Activated naive CD8-positive, alpha-beta T cell (primary cell): ENCODE measurements around the gene PODXL2.

Experiments
- H3K27ac Mint-ChIP-seq: one replicate; pipeline ENCODE4 v1.8.0; 2021; ENCODE audit warnings: mixed read lengths
- H3K27me3 Mint-ChIP-seq: one replicate; pipeline ENCODE4 v1.8.0; 2021; ENCODE audit warnings: mixed read lengths
- H3K36me3 Mint-ChIP-seq: one replicate; pipeline ENCODE4 v1.8.0; 2021; ENCODE audit warnings: mixed read lengths
- H3K4me1 Mint-ChIP-seq: one replicate; pipeline ENCODE4 v1.8.0; 2021; ENCODE audit warnings: low read depth, mixed read lengths
- H3K4me3 Mint-ChIP-seq: one replicate; pipeline ENCODE4 v1.8.0; 2021; ENCODE audit warnings: mild to moderate bottlenecking, mixed read lengths
- H3K9me3 Mint-ChIP-seq: one replicate; pipeline ENCODE4 v1.8.0; 2021; ENCODE audit warnings: low read depth, mixed read lengths

Gene PODXL2

DNA sequence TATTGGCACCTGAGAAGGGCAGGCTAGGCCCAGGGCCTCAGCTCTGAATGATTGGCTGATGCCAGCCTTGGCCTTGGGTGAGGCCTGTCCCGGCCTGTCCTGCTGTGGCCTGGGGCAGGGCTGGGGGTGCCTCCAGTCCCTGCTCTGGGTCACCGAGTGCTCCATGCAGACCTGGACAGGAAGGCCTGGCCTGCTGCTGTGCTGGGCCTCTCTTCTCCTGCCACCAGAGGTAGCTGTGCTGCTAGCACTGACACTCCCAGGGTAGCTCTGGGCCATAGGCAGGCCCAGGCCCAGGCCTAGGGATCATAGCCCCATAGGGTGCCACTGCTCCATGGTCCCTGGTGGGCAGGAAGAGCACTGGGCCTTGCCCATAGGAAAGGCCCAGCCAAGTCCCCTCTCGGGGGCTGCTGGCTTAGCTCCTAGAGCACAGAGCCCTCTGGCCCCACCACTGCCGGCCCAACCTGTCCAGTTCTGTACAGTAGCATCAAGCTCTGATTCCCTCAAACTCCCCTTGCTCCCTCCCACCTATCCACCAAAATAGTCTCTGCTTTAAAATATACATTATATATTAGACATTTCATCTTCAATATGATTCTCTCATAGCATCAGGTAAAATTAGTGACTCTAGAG is 62.0 kb downstream of the PODXL2 start:
- Mint-ChIP-seq H3K27ac (no peak overlapping the region), H3K36me3 (no peaks in the 10 kb centered on the region), H3K9me3 (no peaks in the 10 kb centered on the region), H3K27me3 (no peaks in the 10 kb centered on the region), H3K4me1 (no peaks in the 10 kb centered on the region), H3K4me3 (no peak overlapping the region)

GRCh38 chr3:127691489-127691888 is 62.5 kb downstream of the PODXL2 start:
- Mint-ChIP-seq H3K36me3 (no peaks in the 10 kb centered on the region), H3K9me3 (no peaks in the 10 kb centered on the region), H3K4me3 (no peak overlapping the region), H3K27me3 (no peaks in the 10 kb centered on the region), H3K4me1 (no peaks in the 10 kb centered on the region), H3K27ac (no peak overlapping the region)

GRCh38 chr3:127691974-127692373 is 63.0 kb downstream of the PODXL2 start:
- Mint-ChIP-seq H3K4me1 (no peaks in the 10 kb centered on the region), H3K36me3 (no peaks in the 10 kb centered on the region), H3K4me3 (no peak overlapping the region), H3K27me3 (no peaks in the 10 kb centered on the region), H3K27ac (no peak overlapping the region), H3K9me3 (no peaks in the 10 kb centered on the region)

DNA sequence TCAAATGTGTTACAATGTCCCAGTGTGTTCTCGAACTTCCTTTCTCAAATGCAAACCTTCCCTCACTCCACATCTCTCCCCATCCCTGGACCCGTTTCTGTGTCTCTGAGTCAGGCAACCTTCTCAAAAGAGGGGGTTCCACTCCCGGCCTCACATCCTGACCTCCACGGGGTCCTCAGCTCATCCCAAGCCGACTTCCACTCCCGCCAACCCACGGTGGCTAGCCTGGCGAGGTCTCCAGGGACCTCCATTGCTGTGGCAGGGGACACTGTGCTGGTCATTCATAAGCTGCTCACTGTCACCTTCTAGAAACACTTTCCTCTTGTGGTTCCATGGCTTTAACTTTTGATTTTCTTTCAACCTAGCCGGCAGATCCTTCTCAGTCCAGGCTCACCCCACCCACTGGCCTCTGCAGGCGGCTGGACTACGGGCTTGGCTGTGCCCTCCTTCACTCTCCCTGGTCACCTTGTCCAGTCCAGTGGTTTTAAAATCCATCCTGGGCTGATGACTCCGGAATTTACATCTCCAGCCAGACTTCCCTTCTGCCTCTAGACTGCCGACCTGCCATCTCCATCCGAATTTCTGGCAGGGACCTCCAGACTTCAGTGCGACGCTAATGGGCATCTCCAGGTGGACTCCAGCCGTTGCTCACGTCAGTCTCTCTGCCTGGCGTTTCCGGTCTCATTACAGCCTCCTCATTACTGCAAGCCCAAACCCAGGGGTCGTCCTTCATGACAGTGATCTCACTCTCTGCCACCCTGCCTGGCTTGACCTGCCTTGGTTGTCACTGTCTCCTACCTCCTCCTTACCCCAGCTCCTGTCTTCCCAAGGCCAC is 63.7 kb downstream of the PODXL2 start:
- peaks cover 2% of the 10 kb centered on the region for H3K4me1 Mint-ChIP-seq
- no peak overlapping the region for H3K27ac Mint-ChIP-seq
- no peaks in the 10 kb centered on the region for H3K27me3 Mint-ChIP-seq
- H3K36me3 Mint-ChIP-seq: no peaks in the 10 kb centered on the region
- no peaks in the 10 kb centered on the region for H3K9me3 Mint-ChIP-seq
- H3K4me3 Mint-ChIP-seq: no peak overlapping the region

GRCh38 chr3:127693336-127693843 is 64.4 kb downstream of the PODXL2 start:
- Mint-ChIP-seq H3K36me3 (no peaks in the 10 kb centered on the region), H3K27ac (no peak overlapping the region), H3K4me1 (peaks cover 2% of the 10 kb centered on the region), H3K9me3 (no peaks in the 10 kb centered on the region), H3K4me3 (no peak overlapping the region), H3K27me3 (no peaks in the 10 kb centered on the region)

DNA sequence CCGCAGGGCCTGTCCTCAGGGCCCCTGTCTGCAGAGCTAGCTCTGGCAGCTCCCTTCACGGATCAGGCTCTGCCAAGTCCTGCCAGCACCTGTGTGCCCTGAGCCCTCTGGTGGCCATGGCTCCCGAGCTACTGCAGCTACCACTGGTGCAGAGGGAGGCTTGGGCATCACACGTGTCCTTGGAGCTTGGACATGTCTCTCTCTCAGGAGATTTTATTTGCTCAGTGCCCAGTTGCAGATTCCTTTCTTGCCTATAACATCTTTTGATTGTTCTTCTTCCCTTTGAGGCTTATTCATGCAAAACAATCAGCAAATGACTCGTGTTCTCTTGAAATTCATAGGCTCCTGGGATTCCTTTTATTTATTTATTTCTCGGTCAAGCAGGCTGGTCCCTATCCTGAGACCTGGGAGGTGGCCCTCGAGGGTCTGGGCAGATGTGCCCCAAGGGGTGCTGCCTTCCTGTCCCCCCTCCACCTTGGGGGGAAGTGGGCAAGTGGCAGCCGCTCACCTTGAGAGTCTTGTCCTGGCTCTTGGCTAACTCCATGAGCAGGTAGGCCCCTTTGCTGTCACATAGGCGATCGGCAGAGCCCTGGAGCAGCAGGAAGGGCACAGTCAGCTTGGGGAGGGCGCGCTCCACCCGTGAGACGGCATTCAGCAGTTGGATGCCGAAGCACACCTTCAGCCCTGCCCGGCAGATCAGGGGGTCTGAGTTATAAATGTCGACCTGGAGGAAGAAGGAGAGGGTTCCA is 65.7 kb downstream of the PODXL2 start:
- Mint-ChIP-seq H3K36me3 (no peaks in the 10 kb centered on the region), H3K27ac (no peak overlapping the region), H3K4me1 (peaks cover 2% of the 10 kb centered on the region), H3K9me3 (no peaks in the 10 kb centered on the region), H3K4me3 (no peak overlapping the region), H3K27me3 (no peaks in the 10 kb centered on the region)

DNA sequence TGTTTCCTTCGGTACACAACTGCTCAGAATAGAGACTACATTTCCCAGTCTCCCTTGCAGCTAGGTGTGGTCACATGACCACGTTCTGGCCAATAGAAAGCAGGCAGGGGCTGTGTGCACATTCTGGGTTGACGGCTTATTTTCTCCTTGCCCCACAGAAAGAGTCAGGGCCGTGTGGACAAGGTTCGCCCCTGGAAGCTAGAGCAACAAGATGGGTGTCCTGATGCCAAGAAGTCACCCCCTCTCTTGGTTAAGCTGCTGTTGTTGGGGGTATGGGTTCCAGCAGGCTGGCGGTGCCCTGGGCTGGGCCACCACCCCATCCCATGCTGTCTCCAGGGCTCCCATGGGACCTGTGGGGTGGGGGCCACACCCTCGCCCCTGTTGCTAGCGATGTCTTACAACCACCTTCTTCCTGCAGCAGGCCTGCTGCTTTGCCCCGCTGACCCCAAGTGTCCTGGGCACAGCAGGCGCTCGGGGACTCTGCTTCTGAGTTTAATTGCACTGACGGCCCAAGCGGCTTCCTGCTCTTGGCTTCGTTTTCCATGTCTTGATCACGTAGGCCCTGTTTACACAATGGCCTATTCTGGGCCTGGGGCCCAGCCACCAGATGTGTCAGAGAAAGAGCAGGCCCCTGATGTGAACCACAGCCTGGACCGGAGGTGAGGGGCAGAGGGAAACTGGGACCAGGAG is 68.7 kb downstream of the PODXL2 start:
- no peak overlapping the region for H3K27ac Mint-ChIP-seq
- no peak overlapping the region for H3K4me3 Mint-ChIP-seq
- no peaks in the 10 kb centered on the region for H3K9me3 Mint-ChIP-seq
- H3K4me1 Mint-ChIP-seq: peaks cover 2% of the 10 kb centered on the region
- no peaks in the 10 kb centered on the region for H3K27me3 Mint-ChIP-seq
- H3K36me3 Mint-ChIP-seq: no peaks in the 10 kb centered on the region

GRCh38 chr3:127698286-127698685 is 69.3 kb downstream of the PODXL2 start:
- Mint-ChIP-seq H3K9me3 (no peaks in the 10 kb centered on the region), H3K27ac (no peak overlapping the region), H3K36me3 (no peaks in the 10 kb centered on the region), H3K27me3 (no peaks in the 10 kb centered on the region), H3K4me3 (no peak overlapping the region), H3K4me1 (peaks cover 2% of the 10 kb centered on the region)

DNA sequence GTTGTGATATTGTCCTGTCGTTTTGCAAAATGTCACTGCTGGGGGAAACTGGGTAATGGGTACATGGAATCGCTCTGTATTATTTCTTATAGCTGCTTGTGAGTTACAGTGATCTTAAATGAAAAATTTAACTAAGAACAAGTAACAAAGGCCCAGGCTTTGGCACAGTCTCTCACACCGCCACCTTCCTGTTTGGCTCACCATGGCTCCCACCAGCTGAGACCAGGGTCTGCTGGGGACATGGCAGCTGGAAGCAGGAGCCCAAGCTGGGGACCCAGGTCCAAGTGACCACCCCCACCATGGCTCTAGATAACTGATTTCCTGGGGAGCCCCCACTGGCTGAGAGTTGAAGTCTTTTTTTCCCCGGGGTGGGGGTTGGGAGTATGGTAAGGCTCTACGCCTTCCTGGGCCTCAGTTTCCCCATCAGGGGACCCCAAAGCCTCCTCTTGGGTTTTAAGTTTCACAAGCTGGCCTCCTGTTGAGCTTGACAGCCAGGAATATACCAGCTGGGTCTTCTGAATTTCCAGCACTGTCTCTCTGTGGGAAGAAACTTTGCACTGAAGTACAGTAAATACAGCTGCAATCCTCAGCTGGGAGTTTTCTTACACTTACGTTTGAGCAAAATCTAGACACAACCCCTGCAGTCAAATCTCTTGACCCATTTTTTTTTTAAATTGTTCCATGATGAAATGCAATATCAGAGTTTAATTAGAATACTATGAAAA is 69.9 kb downstream of the PODXL2 start:
- no peaks in the 10 kb centered on the region for H3K36me3 Mint-ChIP-seq
- no peaks in the 10 kb centered on the region for H3K27me3 Mint-ChIP-seq
- H3K9me3 Mint-ChIP-seq: peaks cover 4% of the 10 kb centered on the region
- no peak overlapping the region for H3K4me3 Mint-ChIP-seq
- H3K27ac Mint-ChIP-seq: no peak overlapping the region
- peaks cover 2% of the 10 kb centered on the region for H3K4me1 Mint-ChIP-seq

GRCh38 chr3:127699416-127700300 is 70.7 kb downstream of the PODXL2 start:
- H3K27ac Mint-ChIP-seq: no peak overlapping the region
- H3K36me3 Mint-ChIP-seq: no peaks in the 10 kb centered on the region
- no peaks in the 10 kb centered on the region for H3K27me3 Mint-ChIP-seq
- peaks cover 2% of the 10 kb centered on the region for H3K4me1 Mint-ChIP-seq
- peaks cover 7% of the 10 kb centered on the region for H3K9me3 Mint-ChIP-seq
- H3K4me3 Mint-ChIP-seq: no peak overlapping the region

- H3K9me3 Mint-ChIP-seq: peaks cover 7% of the 10 kb centered on the region
- H3K27ac Mint-ChIP-seq: no peak overlapping the region
Observed at GRCh38 chr3:127700406-127700805, 71.4 kb downstream of the PODXL2 start.

DNA sequence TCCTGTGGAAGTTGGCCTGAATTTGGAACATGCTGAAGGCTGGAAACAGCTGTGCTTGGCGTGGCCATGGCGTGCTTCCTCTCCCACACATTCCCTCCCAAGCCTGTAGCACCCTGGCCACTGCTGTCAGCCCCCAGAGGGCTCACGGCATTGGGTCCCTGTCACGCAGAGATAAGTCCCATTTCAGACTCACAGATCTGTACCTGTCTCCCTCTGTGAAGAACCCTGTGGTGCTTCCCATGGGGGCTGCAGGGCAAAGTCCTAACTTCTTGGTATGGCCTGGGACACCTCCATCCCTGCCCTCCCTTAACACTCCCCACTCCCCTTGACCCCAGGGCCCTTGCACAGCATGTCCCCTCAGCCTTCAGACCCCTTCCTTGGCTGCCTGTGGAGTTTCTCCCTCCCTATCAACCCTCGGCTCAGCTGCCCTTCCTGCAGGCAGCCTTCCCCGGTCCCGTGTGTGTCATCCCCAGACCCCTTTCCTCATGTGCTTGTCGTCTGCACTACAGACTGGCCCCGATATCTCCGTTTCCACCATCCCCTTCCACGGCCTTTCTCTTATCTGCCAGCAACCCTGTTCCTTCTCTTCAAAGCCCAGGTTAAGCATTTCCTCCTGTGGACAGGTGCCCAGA is 72.4 kb downstream of the PODXL2 start:
- Mint-ChIP-seq H3K9me3 (peaks cover 7% of the 10 kb centered on the region), H3K36me3 (no peaks in the 10 kb centered on the region), H3K4me1 (peaks cover 2% of the 10 kb centered on the region), H3K27me3 (no peaks in the 10 kb centered on the region), H3K27ac (no peak overlapping the region), H3K4me3 (no peak overlapping the region)

More at GRCh38 chr3:127700406-127700805, 71.4 kb downstream of the PODXL2 start:
- Mint-ChIP-seq H3K4me3 (no peak overlapping the region), H3K27me3 (no peaks in the 10 kb centered on the region), H3K36me3 (no peaks in the 10 kb centered on the region), H3K4me1 (peaks cover 2% of the 10 kb centered on the region)

- peaks cover 7% of the 10 kb centered on the region for H3K9me3 Mint-ChIP-seq
- no peak overlapping the region for H3K27ac Mint-ChIP-seq
- H3K4me3 Mint-ChIP-seq: no peak overlapping the region
- H3K27me3 Mint-ChIP-seq: no peaks in the 10 kb centered on the region
- H3K4me1 Mint-ChIP-seq: peaks cover 2% of the 10 kb centered on the region
- H3K36me3 Mint-ChIP-seq: no peaks in the 10 kb centered on the region
Observed at GRCh38 chr3:127702151-127702578, 73.2 kb downstream of the PODXL2 start.
